NCI-H446 treated with DMSO at 0.1 percent for 48 hours (cell line): Measurements from ENCODE around the gene CDK9.
A peak's percentile ranks its signal among the peaks of the same experiment; 100 is the strongest.
"Not testable (repeated sequence)": the region's sequence is repeated elsewhere in the genome, so short reads cannot be mapped to it uniquely, and the experiment has no call there.

ENCODE experiments used
- DNase-seq: peaks from one replicate; lab custom pipeline; 2025; lab: John Stamatoyannopoulos, UW

CDK9 gene

GRCh38 chr9:127780126-127780885, 5.5 kb upstream of the CDK9 start:
- DNase-seq: no peak

- DNase-seq: not testable (repeated sequence)
These were observed 4.9 kb upstream of the CDK9 start for GRCh38 chr9:127780909-127781308.

DNA sequence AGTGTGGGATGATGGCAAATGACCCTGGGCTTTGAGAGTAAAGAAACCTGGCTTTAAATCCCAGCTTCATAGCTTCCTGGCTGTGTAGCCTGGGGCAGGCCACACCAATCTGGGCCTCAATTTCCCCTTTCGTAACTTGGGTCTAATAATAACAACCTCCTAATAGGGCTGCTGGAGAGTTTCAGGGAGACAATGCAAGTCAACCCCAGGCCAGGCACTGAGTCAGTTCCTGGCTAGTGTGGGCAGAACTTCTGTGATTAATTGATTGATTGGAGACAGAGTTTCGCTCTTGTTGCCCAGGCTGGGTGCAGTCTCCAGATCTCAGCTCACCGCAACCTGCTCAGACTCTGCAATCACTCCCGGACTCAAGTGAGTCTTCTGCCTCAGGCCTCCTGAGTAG, 4.0 kb upstream of the CDK9 start:
- DNase-seq: no peak

DNA sequence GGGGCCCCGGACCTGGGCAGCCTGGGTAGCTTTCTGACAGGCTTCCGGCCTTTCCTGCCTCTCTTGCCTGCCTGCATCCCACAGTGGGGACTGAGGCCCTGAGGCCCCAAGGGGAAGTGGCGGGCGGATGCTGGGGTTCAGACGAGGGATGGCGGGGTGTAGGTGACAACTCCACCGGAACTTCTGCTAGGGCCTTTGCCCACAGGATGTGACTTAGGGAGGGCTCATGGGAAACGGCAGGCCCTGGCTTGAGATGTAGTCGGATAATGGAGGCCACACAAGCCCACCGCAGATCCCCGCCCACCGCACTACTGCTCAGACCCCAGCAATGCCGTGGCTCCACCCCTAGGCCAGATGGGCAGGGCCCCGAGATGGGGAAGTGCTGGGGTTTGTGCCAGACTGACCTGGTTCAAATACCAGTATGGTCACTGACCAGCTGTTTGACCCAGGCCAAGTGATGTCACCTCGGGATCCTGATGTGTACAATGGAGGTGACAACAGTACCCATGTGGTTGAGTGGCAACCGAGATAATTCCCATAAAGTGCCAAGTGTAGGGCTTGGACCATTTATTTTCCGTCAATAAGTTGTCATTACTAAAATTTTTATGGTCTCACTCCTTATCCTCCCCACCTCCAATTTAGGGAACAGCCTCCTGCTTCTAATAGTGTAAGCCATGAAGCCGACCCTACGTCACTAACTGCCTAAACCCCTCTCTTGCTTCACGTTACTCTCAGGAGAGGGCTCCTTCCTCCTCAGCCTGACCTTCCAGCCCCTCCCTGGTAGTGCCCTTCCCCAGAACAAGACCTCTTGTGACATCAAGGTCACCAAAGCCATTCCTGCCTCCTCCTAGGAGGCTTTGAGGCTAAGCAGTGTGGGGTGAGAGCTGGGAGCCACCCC, 2.5 kb upstream of the CDK9 start:
- DNase-seq: no peak

GRCh38 chr9:127785023-127785932, 556 bp upstream of the CDK9 start:
- peak; percentile 25 for DNase-seq

DNA sequence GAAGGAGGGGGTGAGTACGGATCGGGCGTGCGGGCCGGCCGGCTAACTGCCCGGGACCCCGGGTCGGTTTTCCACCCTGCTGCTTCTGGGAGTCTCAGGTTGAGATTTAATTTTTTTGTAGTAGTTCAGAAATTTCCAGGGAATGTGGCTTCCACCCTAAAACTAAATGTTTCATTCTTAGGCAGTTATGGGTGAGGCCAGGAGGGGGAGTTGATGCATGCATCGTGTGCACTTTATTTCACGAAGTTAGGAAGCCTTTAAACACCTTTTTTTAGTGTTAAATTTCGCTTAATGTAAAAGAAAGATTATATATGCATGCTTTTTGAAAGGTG, 905 bp downstream of the CDK9 start:
- no peak for DNase-seq

GRCh38 chr9:127788337-127789011, 2.6 kb downstream of the CDK9 start:
- no peak for DNase-seq

- no peak for DNase-seq
These were observed 3.3 kb downstream of the CDK9 start for GRCh38 chr9:127789179-127789578.

DNA sequence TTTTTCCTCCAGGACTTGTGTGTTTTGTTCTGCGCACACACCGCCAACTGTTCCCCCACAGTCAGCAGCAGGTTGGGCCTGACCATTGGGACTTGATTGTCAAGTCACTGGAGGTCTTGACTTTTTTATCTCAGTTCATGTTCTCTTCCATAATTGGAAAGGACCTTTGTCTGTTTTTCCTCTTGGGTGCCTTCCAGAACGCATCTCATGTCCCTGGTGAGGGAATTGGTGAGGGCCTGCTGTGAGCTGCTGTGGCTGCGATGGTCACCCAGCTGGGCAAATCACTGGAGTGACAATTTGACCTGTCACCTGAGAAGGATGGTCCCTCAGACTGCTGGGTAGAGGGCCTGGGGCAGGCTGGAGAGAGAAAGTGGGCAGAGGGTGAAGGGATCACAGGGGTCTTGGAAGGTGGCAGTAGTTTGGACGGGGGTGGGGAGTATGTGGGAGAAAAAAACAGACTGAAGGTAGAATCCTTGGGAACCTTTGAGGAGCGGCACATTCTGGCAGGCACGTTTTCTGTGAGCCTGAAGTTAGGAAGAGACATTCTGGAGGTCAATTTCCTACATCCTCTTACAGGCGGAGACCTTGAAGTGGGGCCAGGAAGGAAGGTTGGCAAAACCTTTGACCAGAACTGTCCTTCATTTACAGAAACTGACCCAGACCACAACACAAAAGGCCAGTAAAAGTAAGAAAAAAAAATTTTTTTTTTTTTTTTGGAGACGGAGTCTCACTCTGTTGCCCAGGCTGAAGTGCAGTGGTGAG, 4.4 kb downstream of the CDK9 start:
- DNase-seq: no peak

GRCh38 chr9:127791085-127791484, 5.3 kb downstream of the CDK9 start:
- DNase-seq: no peak

GRCh38 chr9:127792417-127793031, 6.7 kb downstream of the CDK9 start:
- no peak for DNase-seq

- no peak for DNase-seq
These were observed 7.4 kb downstream of the CDK9 start for GRCh38 chr9:127793093-127793708.

- DNase-seq: no peak
These were observed 8.4 kb downstream of the CDK9 start for GRCh38 chr9:127794001-127794791.

- DNase-seq: no peak
These were observed 10.5 kb downstream of the CDK9 start for GRCh38 chr9:127796225-127796813.

DNA sequence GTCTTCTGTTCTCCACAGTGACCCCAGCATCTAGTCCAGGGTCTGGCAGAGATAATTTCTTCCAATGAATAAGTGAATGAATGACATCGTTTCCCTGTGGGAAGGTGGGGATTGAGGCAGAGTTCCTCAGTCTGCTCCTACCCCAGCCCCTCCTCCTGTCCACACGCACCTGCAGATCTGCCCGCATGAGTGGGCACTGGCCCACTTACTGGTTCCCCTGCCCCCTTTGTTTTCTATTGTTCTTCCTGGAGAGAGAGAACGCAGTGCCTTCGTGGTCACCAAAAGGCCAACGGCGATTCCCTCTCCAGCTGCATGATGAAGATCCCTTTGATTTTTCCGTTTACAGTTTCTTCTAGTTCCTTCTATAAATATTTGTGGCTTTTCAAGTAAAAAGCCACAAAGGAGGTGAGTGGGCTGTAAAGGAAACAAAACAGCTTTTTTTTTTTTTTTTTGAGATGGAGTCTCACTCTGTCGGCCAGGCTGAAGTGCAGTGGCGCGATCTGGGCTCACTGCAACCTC, 11.1 kb downstream of the CDK9 start:
- DNase-seq: no peak

- DNase-seq: no peak
These were observed 16.2 kb downstream of the CDK9 start for GRCh38 chr9:127801955-127802575.

DNA sequence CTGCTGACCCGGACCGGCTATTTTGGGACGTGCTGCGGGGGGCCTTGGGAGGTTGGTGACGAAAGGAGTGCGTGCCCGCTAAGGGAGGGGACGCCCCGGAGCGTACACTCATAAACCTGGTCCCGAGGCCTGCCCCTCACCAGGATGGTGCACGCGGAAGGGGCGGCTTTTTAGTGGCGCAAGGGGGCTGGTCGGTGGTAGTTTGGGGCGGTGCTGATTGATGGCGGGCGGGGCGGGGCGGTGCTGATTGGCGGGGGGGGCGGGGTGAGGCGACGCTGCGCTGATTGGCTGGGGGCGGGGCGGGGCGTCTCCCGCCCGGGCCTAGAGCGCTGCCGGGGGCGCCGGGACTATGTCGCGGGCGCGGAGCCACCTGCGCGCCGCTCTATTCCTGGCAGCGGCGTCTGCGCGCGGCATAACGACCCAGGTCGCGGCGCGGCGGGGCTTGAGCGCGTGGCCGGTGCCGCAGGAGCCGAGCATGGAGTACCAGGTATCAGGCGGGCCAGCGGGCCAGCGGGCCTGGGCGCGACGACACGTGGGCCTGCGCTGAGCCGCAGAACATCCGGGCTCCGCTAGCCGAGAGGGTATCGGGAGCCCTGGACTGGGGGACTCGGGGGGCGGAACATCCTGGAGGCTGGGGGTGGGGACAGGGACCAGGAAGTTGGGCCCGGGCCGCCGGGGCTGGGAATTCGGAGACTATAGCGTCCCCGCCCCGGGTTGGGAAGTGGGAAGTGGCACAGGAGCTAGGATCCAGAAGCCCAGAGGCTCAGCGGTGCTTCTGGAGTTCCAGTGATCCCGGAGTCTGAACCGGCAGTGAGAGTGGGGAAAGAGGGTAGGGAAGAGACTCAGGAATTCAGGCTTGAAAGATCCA, 17.0 kb downstream of the CDK9 start, which contains the start of gene FPGS:
TSS of gene FPGS (plus strand) at position 307 of the 868 bp plus-strand sequence. CDS start at position 350, 43 bp downstream.
- peak; percentile 48 for DNase-seq
